HCT116 (cell line): Measurements from ENCODE around the gene SLC27A4. TPM values are rescaled to one million over a fixed set of nuclear protein-coding genes. Genes with fewer than 3 reads are reported as not detected.

Source experiments
- microRNA counts: library from miRNA; unstranded; fragments of <30 nt; microRNA quantifications from one replicate; lab custom pipeline; 2015
- microRNA-seq: library from miRNA; unstranded; fragments of <30 nt; microRNA quantifications from one replicate; pipeline ENCODE4, GENCODE V29; 2016; ENCODE audit warnings: borderline number of aligned reads
- total RNA-seq: library from RNA; stranded (reverse); gene quantifications from one replicate; pipeline ENCODE4 v1.2.1, GENCODE V29; 2021; ENCODE audit not compliant: unreplicated experiment

Gene SLC27A4
- total RNA-seq, 1 experiment from 2014 or later: 33.9 TPM

MicroRNA genes within 50 kb of the gene (microRNA counts, 767-probe panel; counts per million panel counts)
- microRNA hsa-miR-219-2-3p (lab: Ali Mortazavi, UCI): not detected

Small RNA genes lying within 50 kb of the gene (microRNA-seq; reads per million reads assigned to microRNA genes)
- gene MIR219B: not detected

Other genes with a start within 250 kb of the SLC27A4 start
- 148 TPM for gene PTGES2, start 212.8 kb upstream of the SLC27A4 start, total RNA-seq
- gene LCN2, start 191.1 kb upstream of the SLC27A4 start, total RNA-seq: 9.2 TPM
- 119 TPM for gene BBLN, start 180.3 kb upstream of the SLC27A4 start, total RNA-seq
- gene CIZ1, start 149.0 kb upstream of the SLC27A4 start, total RNA-seq: 144 TPM
- gene DNM1, start 137.1 kb upstream of the SLC27A4 start, total RNA-seq: 12.0 TPM
- 67.0 TPM for gene GOLGA2, start 64.5 kb upstream of the SLC27A4 start, total RNA-seq
- gene SWI5, start 64.3 kb upstream of the SLC27A4 start, total RNA-seq: 22.4 TPM
- gene TRUB2, start 18.1 kb upstream of the SLC27A4 start, total RNA-seq: 42.1 TPM
- gene COQ4, start 17.7 kb upstream of the SLC27A4 start, total RNA-seq: 45.8 TPM
- 51.6 TPM for gene URM1, start 30.8 kb downstream of the SLC27A4 start, total RNA-seq
- 27.0 TPM for gene CERCAM, start 80.3 kb downstream of the SLC27A4 start, total RNA-seq
- gene ODF2, start 115.5 kb downstream of the SLC27A4 start, total RNA-seq: 46.8 TPM
- gene GLE1, start 164.2 kb downstream of the SLC27A4 start, total RNA-seq: 36.6 TPM
- gene SPTAN1, start 212.1 kb downstream of the SLC27A4 start, total RNA-seq: 111 TPM